CD14-positive monocyte (primary cell): Measurements from ENCODE around the gene CARMIL1. TPM values are rescaled to one million over a fixed set of nuclear protein-coding genes. Genes with fewer than 3 reads are reported as not detected.

ENCODE experiments used
- DNase-seq, 3 donors: peaks; one replicate each; pipeline ENCODE4 v3.0.0-alpha.2; 2011 to 2022
- H2AFZ ChIP-seq: 2 replicates; pipeline ENCODE4 v1.6.0; 2012; ENCODE audit warnings: mild to moderate bottlenecking, low read depth, low read length, inconsistent platforms; ENCODE audit not compliant: insufficient read depth, poor library complexity, severe bottlenecking
- H3K27ac ChIP-seq, 2 donors: 1 replicate in 1 of 2; 2 replicates in 1 of 2; pipeline ENCODE4 v1.5.1; 2012 to 2013; ENCODE audit warnings: low read length in 2 of 2, control low read depth in 1 of 2, inconsistent platforms in 1 of 2, low read depth in 1 of 2, mild to moderate bottlenecking in 1 of 2
- H3K27me3 ChIP-seq, 2 donors: one replicate each; pipeline versions ENCODE4 v1.6.0 to v1.6.1; 2011 to 2013; ENCODE audit warnings: low read length in 2 of 2; ENCODE audit not compliant: control insufficient read depth in 2 of 2, insufficient read depth in 2 of 2
- H3K36me3 ChIP-seq, 2 donors: replicated peaks in 1 of 2; 1 replicate in 1 of 2; 2 replicates in 1 of 2; pipeline versions ENCODE4 v1.5.1 to v1.6.1; 2012 to 2013; ENCODE audit warnings: low read length in 2 of 2, control low read depth in 1 of 2, inconsistent platforms in 1 of 2, mild to moderate bottlenecking in 1 of 2; ENCODE audit not compliant: insufficient read depth in 2 of 2, control insufficient read depth in 1 of 2
- H3K4me1 ChIP-seq, 2 donors: 1 replicate in 1 of 2; 2 replicates in 1 of 2; pipeline versions ENCODE4 v1.5.1 to v1.6.1; 2012 to 2013; ENCODE audit warnings: low read length in 2 of 2, control low read depth in 1 of 2, inconsistent platforms in 1 of 2, mild to moderate bottlenecking in 1 of 2, moderate library complexity in 1 of 2; ENCODE audit not compliant: insufficient read depth in 2 of 2, control insufficient read depth in 1 of 2
- H3K4me2 ChIP-seq: replicated peaks from 2 replicates; pipeline ENCODE3; 2012; ENCODE audit warnings: low read length, moderate library complexity, mild to moderate bottlenecking; ENCODE audit not compliant: poor library complexity, severe bottlenecking; ENCODE audit errors: extremely low read depth
- H3K4me3 ChIP-seq, 3 experiments: fragments of 200-600 bp in 1 of 3; sonication (generic) in 1 of 3; replicated peaks in 1 of 3; 1 replicate in 2 of 3; 2 replicates in 1 of 3; pipeline ENCODE4 v1.5.1; 2011 to 2013; ENCODE audit warnings: low read length in 3 of 3, mild to moderate bottlenecking in 3 of 3, control low read depth in 2 of 3, low read depth in 2 of 3, inconsistent platforms in 1 of 3, moderate library complexity in 1 of 3
- H3K79me2 ChIP-seq: 2 replicates; pipeline ENCODE4 v1.6.0; 2012; ENCODE audit warnings: mild to moderate bottlenecking, control low read depth, inconsistent platforms, low read length, moderate library complexity; ENCODE audit not compliant: insufficient read depth
- H3K9ac ChIP-seq: 2 replicates; pipeline ENCODE4 v1.6.0; 2017; ENCODE audit warnings: low read length, mild to moderate bottlenecking; ENCODE audit not compliant: insufficient read depth, poor library complexity, severe bottlenecking
- H3K9me3 ChIP-seq, 2 donors: replicated peaks in 1 of 2; 1 replicate in 1 of 2; 2 replicates in 1 of 2; pipeline versions ENCODE4 v1.5.1 to v1.6.1; 2012 to 2013; ENCODE audit warnings: low read length in 2 of 2, control low read depth in 1 of 2; ENCODE audit not compliant: control insufficient read depth in 1 of 2, insufficient read depth in 1 of 2
- H4K20me1 ChIP-seq: 2 replicates; pipeline ENCODE4 v1.6.0; 2012; ENCODE audit warnings: mild to moderate bottlenecking, low read length, control low read depth, moderate library complexity; ENCODE audit not compliant: insufficient read depth
- H3K27ac Mint-ChIP-seq, 7 donors: one replicate each; pipeline ENCODE4 v1.8.0; 2020; ENCODE audit warnings: mild to moderate bottlenecking in 7 of 7, mixed read lengths in 7 of 7, moderate library complexity in 6 of 7, inconsistent platforms in 2 of 7
- H3K27me3 Mint-ChIP-seq, 3 donors: one replicate each; pipeline ENCODE4 v1.8.0; 2021 to 2022; ENCODE audit warnings: low read depth in 3 of 3, mild to moderate bottlenecking in 3 of 3, mixed read lengths in 3 of 3, moderate library complexity in 3 of 3, inconsistent platforms in 1 of 3
- H3K36me3 Mint-ChIP-seq, 2 donors: one replicate each; pipeline ENCODE4 v1.8.0; 2020; ENCODE audit warnings: mixed read lengths in 2 of 2, inconsistent platforms in 1 of 2, mild to moderate bottlenecking in 1 of 2
- H3K4me1 Mint-ChIP-seq: one replicate; pipeline ENCODE4 v1.8.0; 2020; ENCODE audit warnings: mild to moderate bottlenecking, mixed read lengths
- H3K4me3 Mint-ChIP-seq, 2 donors: one replicate each; pipeline ENCODE4 v1.8.0; 2020; ENCODE audit warnings: mild to moderate bottlenecking in 2 of 2, mixed read lengths in 2 of 2, moderate library complexity in 1 of 2
- H3K9me3 Mint-ChIP-seq, 7 donors: one replicate each; pipeline ENCODE4 v1.8.0; 2020 to 2022; ENCODE audit warnings: mixed read lengths in 7 of 7, mild to moderate bottlenecking in 6 of 7, moderate library complexity in 6 of 7, inconsistent platforms in 2 of 7
- WGBS: methylation state at CpG from one replicate; pipeline ENCODE4 v1.1.5; 2013; ENCODE audit warnings: missing lambda C conversion rate; ENCODE audit not compliant: insufficient coverage; 5-methylcytosine and 5-hydroxymethylcytosine counted together
- intact Hi-C, 2 donors: fragments of 100-400 bp; cut with micrococcal nuclease; formaldehyde crosslinking; loops; one replicate each; pipeline versions ENCODE4 v1.15.0 to v1.15.1; 2023
- polyA plus RNA-seq, 3 donors: library from polyadenylated mRNA; depleted of rRNA in 1 of 3; unstranded in 2 of 3; stranded (reverse) in 1 of 3; fragments of 300-500 nt in 2 of 3; fragments of >200 nt in 1 of 3; fragmentation: Illumina TruSeq in 2 of 3; gene quantifications; 1 replicate in 2 of 3; 2 replicates in 1 of 3; pipeline ENCODE4 v1.2.3, GENCODE V29; 2012 to 2021
- TF ChIP-seq, protein P1 (sequence below): fragments of 200-600 bp; IDR thresholded peaks from one replicate; pipeline ENCODE4 v1.8.0; 2022; ENCODE audit warnings: antibody characterized with exemption, mild to moderate bottlenecking

The CARMIL1 gene
- polyA plus RNA-seq, 3 donors: 0.30 to 0.49 (median 0.41) TPM

DNA sequence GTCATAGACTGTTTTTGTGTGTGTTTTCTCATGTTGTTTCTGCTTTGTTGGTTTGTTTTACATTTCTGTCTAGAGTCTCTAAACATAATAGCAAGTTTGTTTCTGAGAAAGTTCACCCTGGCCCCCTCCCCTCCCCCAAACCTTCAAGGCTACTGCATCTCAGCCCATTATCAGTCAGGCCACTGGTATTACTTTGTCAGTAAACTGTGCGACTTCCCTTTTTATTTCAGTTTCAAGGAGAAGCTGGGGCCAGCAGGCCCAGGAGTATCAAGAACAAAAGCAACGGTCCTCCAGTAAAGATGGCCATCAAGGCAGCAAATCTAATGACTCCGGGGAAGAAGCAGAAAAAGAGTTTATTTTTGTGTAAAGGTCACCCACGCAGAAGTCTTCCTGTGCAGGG is 340.0 kb downstream of the CARMIL1 start:
- H3K36me3 ChIP-seq: no peaks in the 10 kb centered on the region
- no peaks in the 10 kb centered on the region for H3K9me3 ChIP-seq
- H3K9me3 Mint-ChIP-seq: no peaks in the 10 kb centered on the region
- H2AFZ ChIP-seq: no peak overlapping the region
- H3K27me3 ChIP-seq: no peaks in the 10 kb centered on the region
- no peak overlapping the region for H3K27ac Mint-ChIP-seq
- H3K36me3 Mint-ChIP-seq: no peaks in the 10 kb centered on the region
- H3K79me2 ChIP-seq: no peaks in the 10 kb centered on the region
- peaks cover 14 to 15% of the 10 kb centered on the region in 2 donors for H3K4me1 ChIP-seq
- peaks cover 0 to 5% (median 0%) of the 10 kb centered on the region in 3 donors for H3K27me3 Mint-ChIP-seq
- no peak overlapping the region for H3K4me2 ChIP-seq
- 13% methylated on average over 4 of the region's 4 CpGs for WGBS
- H4K20me1 ChIP-seq: no peaks in the 10 kb centered on the region
- H3K4me3 Mint-ChIP-seq: peak overlapping the region in 1 of 2 donors; percentile 26
- no peak overlapping the region for H3K4me3 ChIP-seq
- H3K4me1 Mint-ChIP-seq: peaks cover 18% of the 10 kb centered on the region
- TF ChIP-seq, protein P1, sequence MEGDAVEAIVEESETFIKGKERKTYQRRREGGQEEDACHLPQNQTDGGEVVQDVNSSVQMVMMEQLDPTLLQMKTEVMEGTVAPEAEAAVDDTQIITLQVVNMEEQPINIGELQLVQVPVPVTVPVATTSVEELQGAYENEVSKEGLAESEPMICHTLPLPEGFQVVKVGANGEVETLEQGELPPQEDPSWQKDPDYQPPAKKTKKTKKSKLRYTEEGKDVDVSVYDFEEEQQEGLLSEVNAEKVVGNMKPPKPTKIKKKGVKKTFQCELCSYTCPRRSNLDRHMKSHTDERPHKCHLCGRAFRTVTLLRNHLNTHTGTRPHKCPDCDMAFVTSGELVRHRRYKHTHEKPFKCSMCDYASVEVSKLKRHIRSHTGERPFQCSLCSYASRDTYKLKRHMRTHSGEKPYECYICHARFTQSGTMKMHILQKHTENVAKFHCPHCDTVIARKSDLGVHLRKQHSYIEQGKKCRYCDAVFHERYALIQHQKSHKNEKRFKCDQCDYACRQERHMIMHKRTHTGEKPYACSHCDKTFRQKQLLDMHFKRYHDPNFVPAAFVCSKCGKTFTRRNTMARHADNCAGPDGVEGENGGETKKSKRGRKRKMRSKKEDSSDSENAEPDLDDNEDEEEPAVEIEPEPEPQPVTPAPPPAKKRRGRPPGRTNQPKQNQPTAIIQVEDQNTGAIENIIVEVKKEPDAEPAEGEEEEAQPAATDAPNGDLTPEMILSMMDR: no peak
- no peak overlapping the region for H3K27ac ChIP-seq
- no peak overlapping the region for H3K9ac ChIP-seq
- DNase-seq: peak in 1 of 3 donors; percentile 2
- intact Hi-C loops: no loop called here

DNA sequence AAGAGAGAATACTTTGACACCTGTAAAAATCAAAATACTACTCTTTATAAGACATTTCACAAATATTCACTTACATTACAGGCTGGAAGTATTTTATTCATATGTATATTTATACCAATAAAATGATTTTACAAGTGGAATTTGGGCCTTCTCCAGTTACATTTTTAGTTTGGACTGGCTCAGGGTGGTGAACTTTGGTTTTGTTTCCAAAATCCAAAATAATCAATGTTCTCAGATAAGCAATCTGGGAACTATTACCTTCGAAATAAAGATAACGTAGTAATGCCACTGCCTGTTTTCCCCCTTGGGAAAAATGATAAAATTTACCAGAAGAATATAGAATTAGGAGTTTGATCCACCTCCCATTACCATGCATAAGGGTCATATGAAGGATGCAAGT is 341.2 kb downstream of the CARMIL1 start:
- Histone ChIP-seq H3K4me3 (no peak overlapping the region), H3K27ac (no peak overlapping the region), H3K4me2 (no peak overlapping the region), H3K9ac (no peak overlapping the region), H4K20me1 (no peaks in the 10 kb centered on the region), H3K4me1 (peaks cover 14 to 15% of the 10 kb centered on the region in 2 donors), H3K36me3 (no peaks in the 10 kb centered on the region), H3K27me3 (no peaks in the 10 kb centered on the region), H3K9me3 (no peaks in the 10 kb centered on the region), H3K79me2 (no peaks in the 10 kb centered on the region), H2AFZ (no peak overlapping the region)
- WGBS: no CpG with 5 or more reads among the region's 2 CpGs
- intact Hi-C loops: no loop called here
- no peaks in the 10 kb centered on the region for H3K36me3 Mint-ChIP-seq
- TF ChIP-seq, protein P1: no peak
- H3K27ac Mint-ChIP-seq: no peak overlapping the region
- DNase-seq: no peak
- H3K27me3 Mint-ChIP-seq: peaks cover 0 to 5% (median 0%) of the 10 kb centered on the region in 3 donors
- no peaks in the 10 kb centered on the region for H3K9me3 Mint-ChIP-seq
- peaks cover 18% of the 10 kb centered on the region for H3K4me1 Mint-ChIP-seq
- H3K4me3 Mint-ChIP-seq: no peak overlapping the region
